Stimulated activated CD4-positive, alpha-beta T cell treated with anti-CD3 and anti-CD28 coated beads, Interleukin-2, amount 100 ng/mL, for 24 hours (primary cell): Measurements from ENCODE around the gene GPHA2.

Experiments
- DNase-seq, 2 donors: peaks; one replicate each; pipeline ENCODE4 v3.0.0-alpha.2; 2020

The GPHA2 gene

GRCh38 chr11:64909653-64910343, 25.9 kb downstream of the GPHA2 start:
- no peak for DNase-seq

- no peak for DNase-seq
Observed at GRCh38 chr11:64908766-64909165, 26.9 kb downstream of the GPHA2 start.

GRCh38 chr11:64906314-64906635, 29.4 kb downstream of the GPHA2 start:
- DNase-seq: no peak

- no peak for DNase-seq
Observed at GRCh38 chr11:64905516-64906313, 30.0 kb downstream of the GPHA2 start.

GRCh38 chr11:64903291-64903833, 32.3 kb downstream of the GPHA2 start:
- no peak for DNase-seq

GRCh38 chr11:64902102-64902900, 33.4 kb downstream of the GPHA2 start:
- no peak for DNase-seq

GRCh38 chr11:64900774-64901173, 34.9 kb downstream of the GPHA2 start:
- no peak for DNase-seq

- peak; percentile 66 to 73 for DNase-seq
Observed at GRCh38 chr11:64900263-64900678, 35.4 kb downstream of the GPHA2 start.

- DNase-seq: no peak
Observed at GRCh38 chr11:64898541-64898940, 37.2 kb downstream of the GPHA2 start.

GRCh38 chr11:64898076-64898445, 37.6 kb downstream of the GPHA2 start:
- DNase-seq: no peak

- DNase-seq: no peak
Observed at GRCh38 chr11:64897381-64898075, 38.2 kb downstream of the GPHA2 start.

GRCh38 chr11:64896448-64897022, 39.2 kb downstream of the GPHA2 start:
- no peak for DNase-seq

- DNase-seq: no peak
Observed at GRCh38 chr11:64894812-64895452, 40.8 kb downstream of the GPHA2 start.

- DNase-seq: peak; percentile 98
Observed at GRCh38 chr11:64894070-64894811, 41.5 kb downstream of the GPHA2 start.

GRCh38 chr11:64893194-64894069, 42.3 kb downstream of the GPHA2 start:
- DNase-seq: no peak

- DNase-seq: no peak
Observed at GRCh38 chr11:64892838-64893193, 42.9 kb downstream of the GPHA2 start.

- no peak for DNase-seq
Observed at GRCh38 chr11:64892411-64892831, 43.3 kb downstream of the GPHA2 start.

- DNase-seq: no peak
Observed at GRCh38 chr11:64891880-64892279, 43.8 kb downstream of the GPHA2 start.

GRCh38 chr11:64891215-64891848, 44.4 kb downstream of the GPHA2 start:
- no peak for DNase-seq

GRCh38 chr11:64890522-64890939, 45.2 kb downstream of the GPHA2 start:
- no peak for DNase-seq
